GM21447 (cell line): ENCODE results near the gene ANKRD28.
"Not testable (repeated sequence)": the region's sequence is repeated elsewhere in the genome, so short reads cannot be mapped to it uniquely, and the experiment has no call there.

Experiments used
- ATAC-seq: cut with Tn5 transposase; IDR thresholded peaks from one replicate; pipeline ENCODE4 v1.9.1; 2021; ENCODE audit not compliant: unreplicated experiment

Gene ANKRD28

DNA sequence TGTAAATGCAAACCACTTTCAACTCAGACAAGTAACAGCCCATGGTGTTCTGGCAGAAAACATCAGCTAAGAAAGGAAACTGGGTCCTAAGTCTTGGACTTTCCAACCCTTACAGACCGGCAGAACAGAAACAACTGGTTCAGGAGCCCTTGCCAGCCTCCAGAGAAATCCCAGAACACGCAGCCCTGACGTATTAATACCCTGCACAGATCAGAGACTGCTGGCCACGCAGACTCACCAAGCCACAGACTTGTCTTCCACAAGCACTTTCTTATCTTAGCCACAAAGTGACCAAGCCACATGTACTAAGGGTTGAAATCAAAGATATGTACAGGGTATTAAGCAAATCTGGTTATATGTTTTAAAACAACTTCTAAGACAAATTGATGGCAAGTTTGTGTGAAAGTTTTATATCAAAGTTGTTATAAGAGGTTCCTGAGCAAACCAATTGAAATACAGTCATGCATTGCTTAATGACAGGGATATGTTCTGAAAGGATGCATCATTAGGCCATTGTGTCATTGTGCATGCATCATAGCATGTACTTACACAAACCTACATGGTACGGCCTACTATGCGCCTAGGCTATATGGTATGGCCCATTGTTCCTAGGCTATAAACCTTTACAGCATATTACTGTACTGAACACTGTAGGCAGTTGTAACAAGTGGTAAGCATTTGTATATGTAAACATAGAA, 159.4 kb downstream of the ANKRD28 start:
- ATAC-seq = no peak

GRCh38 chr3:15637131-15637951, 160.4 kb downstream of the ANKRD28 start:
- ATAC-seq = peak; percentile 38

- ATAC-seq = peak; percentile 79
These were observed 161.6 kb downstream of the ANKRD28 start for GRCh38 chr3:15636028-15636709.

GRCh38 chr3:15635121-15635661, 162.6 kb downstream of the ANKRD28 start:
- ATAC-seq = no peak

GRCh38 chr3:15634671-15635070, 163.1 kb downstream of the ANKRD28 start:
- no peak for ATAC-seq

DNA sequence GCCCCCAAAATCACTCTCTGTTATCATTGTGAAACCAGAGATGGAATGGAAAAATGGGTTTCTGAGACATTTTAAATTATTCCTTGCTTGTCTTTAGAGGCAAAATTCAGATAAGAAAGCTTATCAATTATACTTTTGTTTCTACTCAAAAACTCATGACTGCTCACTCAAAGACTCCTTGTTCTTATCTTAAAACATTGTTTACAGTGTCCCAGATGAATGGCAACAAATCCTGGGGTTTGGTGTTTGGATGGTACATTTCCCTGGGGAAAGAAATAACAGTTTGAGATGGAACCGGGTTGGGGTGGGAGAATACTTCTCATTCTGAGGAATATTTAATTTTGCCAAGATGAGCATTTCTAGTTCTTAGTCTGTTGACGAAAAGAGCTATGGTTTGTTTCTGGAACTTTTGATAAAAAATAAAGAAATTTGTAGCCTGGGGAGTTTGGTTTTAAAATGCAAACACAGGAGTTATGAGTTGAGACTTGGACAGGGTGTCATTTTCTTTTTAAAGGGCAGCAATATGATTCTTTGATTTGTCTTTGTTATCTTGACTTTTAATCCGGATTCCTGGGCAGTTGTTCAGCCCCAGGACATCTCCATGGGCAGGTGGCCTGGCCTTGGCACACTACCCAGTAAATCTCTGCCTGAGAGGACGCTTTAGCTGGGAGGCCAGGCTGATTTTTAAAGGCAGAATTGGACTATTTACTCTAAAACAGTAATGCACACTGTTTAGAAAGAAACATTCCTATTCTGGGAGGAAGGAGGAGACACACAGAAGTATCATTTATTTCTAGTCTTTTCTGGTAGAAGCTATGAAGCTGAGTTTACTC, 163.8 kb downstream of the ANKRD28 start:
- ATAC-seq = no peak

DNA sequence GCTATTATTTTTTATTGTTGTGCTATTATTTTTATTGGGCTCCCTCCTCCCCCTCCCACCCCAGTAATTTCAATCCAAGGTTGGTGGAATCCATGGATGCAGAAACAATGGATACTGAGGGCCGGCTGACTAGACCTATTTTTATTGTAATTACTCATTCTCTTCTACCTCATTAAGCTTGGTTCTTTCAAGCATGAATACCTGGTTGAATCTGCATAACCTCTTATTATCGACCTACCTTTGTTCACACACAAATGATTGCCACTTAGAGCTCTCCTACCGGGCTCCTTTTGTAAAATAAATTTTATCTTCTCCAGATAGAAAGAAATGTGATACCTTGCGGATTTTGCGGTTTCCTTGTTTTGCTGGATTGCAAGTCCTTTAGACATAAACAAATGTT, 164.6 kb downstream of the ANKRD28 start:
- ATAC-seq = no peak

DNA sequence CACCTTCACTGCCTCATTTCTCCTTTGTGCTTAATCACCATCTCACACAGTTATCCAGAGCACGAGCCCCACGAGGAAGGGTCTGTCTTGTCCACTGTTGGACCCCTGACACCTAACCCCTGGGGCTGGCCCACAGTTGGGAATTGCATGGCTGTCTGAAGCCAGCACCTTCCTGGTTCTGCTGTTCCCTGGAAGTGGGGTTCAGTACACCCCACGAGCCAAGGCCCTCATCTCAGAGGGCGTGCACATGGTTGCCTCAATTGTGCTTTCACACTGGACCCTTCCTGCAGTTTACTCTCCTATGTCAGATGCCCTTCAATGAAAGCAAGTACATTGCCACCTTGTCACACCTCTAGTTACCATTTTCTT, 165.6 kb downstream of the ANKRD28 start:
- ATAC-seq = no peak

DNA sequence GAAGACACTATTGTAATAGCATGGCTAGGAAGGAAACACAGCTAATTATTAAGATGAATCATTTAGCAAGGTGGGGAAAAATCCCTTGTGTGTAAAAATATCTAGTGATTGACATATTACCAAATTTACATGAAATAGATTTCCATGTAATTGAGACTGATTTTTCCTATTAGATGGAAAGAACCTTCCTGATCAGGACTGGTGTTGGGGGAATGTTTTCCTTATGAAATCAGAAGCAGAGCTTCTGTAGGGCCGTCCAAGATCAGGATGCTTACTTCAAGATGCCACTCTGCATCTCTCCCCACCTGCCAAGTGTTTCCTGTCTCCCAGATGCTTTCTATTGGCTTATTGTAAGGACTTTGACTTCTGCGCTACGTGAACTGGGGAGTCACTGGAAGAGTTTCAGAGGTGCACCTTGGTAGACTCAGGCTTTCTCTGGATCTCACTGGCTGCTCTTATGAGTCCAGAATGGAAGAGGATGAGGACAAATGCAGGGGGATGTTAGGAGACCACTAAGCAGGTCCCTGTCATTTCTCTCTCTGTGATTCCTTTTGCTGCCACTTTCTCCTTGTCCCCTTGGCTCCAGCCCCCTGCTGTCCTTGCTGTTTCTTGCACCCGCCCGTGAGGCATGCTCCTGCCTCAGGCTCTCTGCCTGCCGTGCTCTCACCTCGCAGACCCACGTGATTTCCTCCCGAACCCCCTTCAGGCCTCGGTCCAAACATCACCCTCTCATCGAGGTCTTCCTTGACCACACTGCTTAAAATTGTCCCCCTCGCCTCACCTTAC, 166.2 kb downstream of the ANKRD28 start:
- no peak for ATAC-seq

GRCh38 chr3:15630646-15631350, 167.0 kb downstream of the ANKRD28 start:
- ATAC-seq = no peak

- ATAC-seq = peak; percentile 99
These were observed 167.8 kb downstream of the ANKRD28 start for GRCh38 chr3:15629860-15630597.

GRCh38 chr3:15628967-15629366, 168.8 kb downstream of the ANKRD28 start:
- ATAC-seq = no peak

GRCh38 chr3:15623535-15624440, 174.0 kb downstream of the ANKRD28 start:
- ATAC-seq = no peak

GRCh38 chr3:15619659-15620464, 177.9 kb downstream of the ANKRD28 start:
- not testable (repeated sequence) for ATAC-seq
